Colonic mucosa (tissue), 4 donors: ENCODE measurements around the gene PDK2. TPM values are rescaled to one million over a fixed set of nuclear protein-coding genes. Genes with fewer than 3 reads are reported as not detected.

ENCODE experiments used
- DNase-seq: peaks from one replicate; pipeline ENCODE4 v3.0.0-alpha.2; 2020
- H3K27ac ChIP-seq: fragments of 200-600 bp; one replicate; pipeline ENCODE4 v1.8.0; 2021
- H3K27me3 ChIP-seq: fragments of 200-600 bp; one replicate; pipeline ENCODE4 v1.8.0; 2021
- H3K36me3 ChIP-seq: fragments of 200-600 bp; one replicate; pipeline ENCODE4 v1.8.0; 2021
- H3K4me1 ChIP-seq: fragments of 200-600 bp; one replicate; pipeline ENCODE4 v1.8.0; 2021; ENCODE audit warnings: mild to moderate bottlenecking
- H3K4me3 ChIP-seq: fragments of 200-600 bp; one replicate; pipeline ENCODE4 v1.8.0; 2021
- H3K9ac ChIP-seq, 2 donors: one replicate each; pipeline ENCODE4 v1.7.0; 2013; ENCODE audit warnings: control low read depth in 2 of 2, low read depth in 2 of 2, low read length in 2 of 2
- H3K9me3 ChIP-seq: fragments of 200-600 bp; one replicate; pipeline ENCODE4 v1.8.0; 2021
- CTCF ChIP-seq: fragments of 200-600 bp; IDR thresholded peaks from one replicate; pipeline ENCODE4 v1.8.0; 2022; ENCODE audit warnings: antibody characterized with exemption, mild to moderate bottlenecking
- intact Hi-C: fragments of 100-400 bp; cut with DNase I; formaldehyde crosslinking; loops from one replicate; pipeline ENCODE4 v1.14.1; 2022
- total RNA-seq, 2 donors: library from RNA; stranded (reverse); fragmentation: NEBNext Ultra II Directional in 1 of 2; extraction: Animal tissue kit (Norgen Biotek cat#: 25700) in 1 of 2; gene quantifications; one replicate each; pipeline ENCODE4 v1.2.1, GENCODE V29; 2021
- donor health status: healthy.
- donor health status: DM: no; HTN: no; CAD: no.
- donor health status: DM: no; HTN: no; CAD: no.

Gene PDK2
- total RNA-seq, 2 donors from 2014 or later, result 48.8 to 56.4 TPM

- Histone ChIP-seq H3K27ac (no peak overlapping the region), H3K27me3 (no peaks in the 10 kb centered on the region), H3K36me3 (peaks cover 11% of the 10 kb centered on the region), H3K4me3 (no peak overlapping the region), H3K9ac (no peak overlapping the region), H3K4me1 (peaks cover 5% of the 10 kb centered on the region), H3K9me3 (no peaks in the 10 kb centered on the region)
- intact Hi-C loops, result loop anchor here (5.0 kb wide), 1 partner anchor 48 kb away; no protein-coding TSS in a partner anchor
- no peak for DNase-seq
- TF ChIP-seq CTCF, result no peak
Observed at GRCh38 chr17:50075446-50076032, 19.6 kb upstream of the PDK2 start.

GRCh38 chr17:50076221-50076590, 18.9 kb upstream of the PDK2 start:
- H3K27ac ChIP-seq, result no peak overlapping the region
- H3K27me3 ChIP-seq, result no peaks in the 10 kb centered on the region
- peaks cover 5% of the 10 kb centered on the region for H3K4me1 ChIP-seq
- no peak overlapping the region for H3K9ac ChIP-seq
- TF ChIP-seq CTCF, result no peak
- peaks cover 6% of the 10 kb centered on the region for H3K36me3 ChIP-seq
- H3K9me3 ChIP-seq, result no peaks in the 10 kb centered on the region
- no peak overlapping the region for H3K4me3 ChIP-seq
- DNase-seq, result no peak
- intact Hi-C loops, result loop anchor here (5.0 kb wide), 1 partner anchor 49 kb away; no protein-coding TSS in a partner anchor

GRCh38 chr17:50076591-50077235, 18.4 kb upstream of the PDK2 start:
- intact Hi-C loops, result loop anchor here (5.0 kb wide), 1 partner anchor 49 kb away; no protein-coding TSS in a partner anchor
- no peak for DNase-seq
- Histone ChIP-seq H3K4me1 (peaks cover 5% of the 10 kb centered on the region), H3K9me3 (no peaks in the 10 kb centered on the region), H3K36me3 (peaks cover 5% of the 10 kb centered on the region), H3K27me3 (no peaks in the 10 kb centered on the region), H3K9ac (no peak overlapping the region), H3K27ac (no peak overlapping the region), H3K4me3 (no peak overlapping the region)
- no peak for TF ChIP-seq CTCF

- H3K4me3 ChIP-seq, result no peak overlapping the region
- intact Hi-C loops, result loop anchor here (5.0 kb wide), 1 partner anchor 51 kb away; no protein-coding TSS in a partner anchor
- peaks cover 5% of the 10 kb centered on the region for H3K36me3 ChIP-seq
- H3K9ac ChIP-seq, result no peak overlapping the region
- H3K27me3 ChIP-seq, result no peaks in the 10 kb centered on the region
- no peak for TF ChIP-seq CTCF
- no peak for DNase-seq
- H3K4me1 ChIP-seq, result peaks cover 5% of the 10 kb centered on the region
- H3K9me3 ChIP-seq, result no peaks in the 10 kb centered on the region
- H3K27ac ChIP-seq, result no peak overlapping the region
Observed at GRCh38 chr17:50078430-50078829, 16.7 kb upstream of the PDK2 start.

GRCh38 chr17:50079334-50080095, 15.6 kb upstream of the PDK2 start:
- no peaks in the 10 kb centered on the region for H3K27me3 ChIP-seq
- intact Hi-C loops, result loop anchor here (5.0 kb wide), 1 partner anchor 52 kb away; no protein-coding TSS in a partner anchor
- peak overlapping the region in 1 of 2 donors; percentile 23 for H3K9ac ChIP-seq

More at GRCh38 chr17:50079334-50080095, 15.6 kb upstream of the PDK2 start:
- Histone ChIP-seq H3K27ac (no peak overlapping the region), H3K4me1 (peaks cover 5% of the 10 kb centered on the region), H3K36me3 (peaks cover 5% of the 10 kb centered on the region), H3K4me3 (no peak overlapping the region), H3K9me3 (no peaks in the 10 kb centered on the region)
- DNase-seq, result peak; percentile 89
- peak; percentile 77 for TF ChIP-seq CTCF
